ENCODE measurements around the gene SREBF2. TPM values are rescaled to one million over a fixed set of nuclear protein-coding genes. Genes with fewer than 3 reads are reported as not detected.

The SREBF2 gene
- polyA plus RNA-seq, 1 donor from 2014 or later = 73.0 TPM

DNA sequence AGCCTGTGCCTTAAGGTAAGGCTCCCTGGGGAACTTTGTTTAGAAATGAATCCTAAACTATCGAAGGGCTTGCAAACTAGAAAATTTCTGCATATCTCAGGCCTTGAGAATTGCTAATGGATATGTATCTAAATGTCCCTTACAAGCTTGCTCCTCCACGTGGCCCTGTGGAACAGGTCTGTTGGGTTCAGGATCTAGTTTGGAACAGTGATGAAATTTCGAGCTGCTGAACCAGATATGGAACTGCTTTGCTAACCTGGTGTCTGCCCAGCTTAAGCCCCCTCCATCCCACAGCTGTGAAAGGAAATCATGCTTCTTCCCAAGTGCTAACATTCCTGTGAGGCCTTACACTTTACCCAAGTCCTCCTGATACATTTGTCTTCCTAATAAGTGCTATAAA lies 11.6 kb downstream of the SREBF2 start:
- H4K20me1 ChIP-seq (ENCODE audit: insufficient read depth) = peaks cover 18% of the 10 kb centered on the region
- peaks cover 93% of the 10 kb centered on the region for H3K79me2 ChIP-seq (replicated peaks; ENCODE audit: insufficient read depth, low read length)
- TF ChIP-seq, protein P1, sequence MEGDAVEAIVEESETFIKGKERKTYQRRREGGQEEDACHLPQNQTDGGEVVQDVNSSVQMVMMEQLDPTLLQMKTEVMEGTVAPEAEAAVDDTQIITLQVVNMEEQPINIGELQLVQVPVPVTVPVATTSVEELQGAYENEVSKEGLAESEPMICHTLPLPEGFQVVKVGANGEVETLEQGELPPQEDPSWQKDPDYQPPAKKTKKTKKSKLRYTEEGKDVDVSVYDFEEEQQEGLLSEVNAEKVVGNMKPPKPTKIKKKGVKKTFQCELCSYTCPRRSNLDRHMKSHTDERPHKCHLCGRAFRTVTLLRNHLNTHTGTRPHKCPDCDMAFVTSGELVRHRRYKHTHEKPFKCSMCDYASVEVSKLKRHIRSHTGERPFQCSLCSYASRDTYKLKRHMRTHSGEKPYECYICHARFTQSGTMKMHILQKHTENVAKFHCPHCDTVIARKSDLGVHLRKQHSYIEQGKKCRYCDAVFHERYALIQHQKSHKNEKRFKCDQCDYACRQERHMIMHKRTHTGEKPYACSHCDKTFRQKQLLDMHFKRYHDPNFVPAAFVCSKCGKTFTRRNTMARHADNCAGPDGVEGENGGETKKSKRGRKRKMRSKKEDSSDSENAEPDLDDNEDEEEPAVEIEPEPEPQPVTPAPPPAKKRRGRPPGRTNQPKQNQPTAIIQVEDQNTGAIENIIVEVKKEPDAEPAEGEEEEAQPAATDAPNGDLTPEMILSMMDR (IDR thresholded peaks at IDR 0.05; ENCODE audit: poor library complexity, severe bottlenecking) = no peak
- no peak for TF ChIP-seq TAF1 (IDR thresholded peaks at IDR 0.05; ENCODE audit: low read depth)
- TF ChIP-seq POLR2AphosphoS5 (IDR thresholded peaks at IDR 0.05) = no peak
- no peak for TF ChIP-seq EZH2 (IDR thresholded peaks at IDR 0.05; ENCODE audit: borderline replicate concordance, insufficient read depth, low read length, poor library complexity, severe bottlenecking)
- TF ChIP-seq REST (IDR thresholded peaks at IDR 0.05; ENCODE audit: borderline replicate concordance) = no peak
- TF ChIP-seq MXI1 (conservative IDR thresholded peaks at IDR 0.05; ENCODE audit: poor library complexity, severe bottlenecking) = no peak
- TF ChIP-seq SMC3 (conservative IDR thresholded peaks at IDR 0.05; ENCODE audit: poor library complexity) = no peak
- no peak for TF ChIP-seq RAD21 (conservative IDR thresholded peaks at IDR 0.05)
- TF ChIP-seq EP300 (conservative IDR thresholded peaks at IDR 0.05; ENCODE audit: poor library complexity, severe bottlenecking) = no peak
- H3F3A ChIP-seq (ENCODE audit: insufficient read depth, low read length, poor library complexity, severe bottlenecking) = no peaks in the 10 kb centered on the region
- no peak overlapping the region for H3K4me2 ChIP-seq (ENCODE audit: low read length)
- no peak overlapping the region for H3K4me3 ChIP-seq (ENCODE audit: low read length)
- H2AFZ ChIP-seq (ENCODE audit: low read depth, low read length) = no peak overlapping the region
- no peaks in the 10 kb centered on the region for H3K27me3 ChIP-seq (ENCODE audit: insufficient read depth, low read depth, low read length)
- H3K9me3 ChIP-seq (ENCODE audit: low read length) = no peaks in the 10 kb centered on the region
- H3K27ac ChIP-seq (ENCODE audit: low read length) = no peak overlapping the region
- peaks cover 7% of the 10 kb centered on the region for H3K36me3 ChIP-seq (ENCODE audit: insufficient read depth, low read length)
- no peaks in the 10 kb centered on the region for H3K9me2 ChIP-seq (ENCODE audit: insufficient read depth, low read length)
- H3K9ac ChIP-seq (ENCODE audit: low read length) = no peak overlapping the region

GRCh38 chr22:41845380-41846267 lies 12.7 kb downstream of the SREBF2 start:
- Histone ChIP-seq H2AFZ (ENCODE audit: low read depth, low read length) (no peak overlapping the region), H3K27ac (ENCODE audit: low read length) (peak overlapping the region; percentile 45), H3K9me2 (ENCODE audit: insufficient read depth, low read length) (no peaks in the 10 kb centered on the region), H3K4me2 (ENCODE audit: low read length) (no peak overlapping the region), H3K9ac (ENCODE audit: low read length) (no peak overlapping the region), H3F3A (ENCODE audit: insufficient read depth, low read length, poor library complexity, severe bottlenecking) (no peaks in the 10 kb centered on the region), H3K36me3 (ENCODE audit: insufficient read depth, low read length) (peaks cover 7% of the 10 kb centered on the region), H4K20me1 (ENCODE audit: insufficient read depth) (peaks cover 12% of the 10 kb centered on the region), H3K27me3 (ENCODE audit: insufficient read depth, low read depth, low read length) (no peaks in the 10 kb centered on the region), H3K4me3 (ENCODE audit: low read length) (peak overlapping the region; percentile 1), H3K79me2 (replicated peaks; ENCODE audit: insufficient read depth, low read length) (peaks cover 86% of the 10 kb centered on the region), H3K9me3 (ENCODE audit: low read length) (no peaks in the 10 kb centered on the region)
- TF ChIP-seq RAD21 (conservative IDR thresholded peaks at IDR 0.05) (no peak), EZH2 (IDR thresholded peaks at IDR 0.05; ENCODE audit: borderline replicate concordance, insufficient read depth, low read length, poor library complexity, severe bottlenecking) (no peak)
